Activated naive CD8-positive, alpha-beta T cell (primary cell): ENCODE data around the gene GNA14.

Experiments used
- H3K27ac Mint-ChIP-seq: one replicate; pipeline ENCODE4 v1.8.0; 2021; ENCODE audit warnings: mixed read lengths
- H3K27me3 Mint-ChIP-seq: one replicate; pipeline ENCODE4 v1.8.0; 2021; ENCODE audit warnings: mixed read lengths
- H3K36me3 Mint-ChIP-seq: one replicate; pipeline ENCODE4 v1.8.0; 2021; ENCODE audit warnings: mixed read lengths
- H3K4me1 Mint-ChIP-seq: one replicate; pipeline ENCODE4 v1.8.0; 2021; ENCODE audit warnings: low read depth, mixed read lengths
- H3K4me3 Mint-ChIP-seq: one replicate; pipeline ENCODE4 v1.8.0; 2021; ENCODE audit warnings: mild to moderate bottlenecking, mixed read lengths
- H3K9me3 Mint-ChIP-seq: one replicate; pipeline ENCODE4 v1.8.0; 2021; ENCODE audit warnings: low read depth, mixed read lengths

The GNA14 gene

DNA sequence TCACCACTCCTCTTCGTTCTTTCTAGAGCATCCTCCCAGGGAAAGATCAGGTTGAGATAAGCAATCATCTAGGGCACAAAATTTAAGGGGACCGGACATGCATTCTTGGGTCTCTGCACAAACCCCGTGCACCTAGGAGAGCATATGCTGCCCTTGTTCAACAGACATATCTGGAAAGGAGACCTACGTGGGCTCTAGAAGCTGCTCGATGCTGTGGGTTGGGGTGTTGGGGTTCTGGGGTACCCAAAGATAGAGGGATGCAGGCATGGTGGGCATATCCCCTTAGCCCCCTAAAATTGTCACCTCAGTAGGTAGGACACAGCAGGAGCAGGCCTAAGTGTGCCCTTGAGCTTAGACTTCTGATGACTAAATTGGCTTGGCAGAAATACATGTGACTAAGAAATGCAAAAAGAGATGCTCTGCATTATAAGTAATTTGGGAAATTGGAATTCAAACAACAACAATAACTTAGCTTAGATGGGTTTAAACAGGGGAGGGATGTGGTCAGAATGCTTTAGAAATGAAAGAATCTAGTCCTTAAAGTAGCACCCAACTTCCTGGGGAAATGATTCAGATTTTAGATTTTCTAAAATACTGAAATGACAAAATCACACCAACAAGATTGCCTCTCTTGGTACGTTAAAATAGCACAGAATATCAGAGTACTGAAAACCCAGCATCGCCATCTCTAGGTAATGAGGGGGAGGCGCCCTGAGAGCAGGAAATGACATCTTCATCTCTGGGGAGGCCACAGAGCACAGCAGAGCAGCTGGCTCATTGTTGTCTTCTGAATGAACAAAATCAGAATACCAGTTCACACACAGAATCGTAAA, 172.3 kb downstream of the GNA14 start:
- peaks cover 4% of the 10 kb centered on the region for H3K36me3 Mint-ChIP-seq
- no peaks in the 10 kb centered on the region for H3K9me3 Mint-ChIP-seq
- peaks cover 24% of the 10 kb centered on the region for H3K4me1 Mint-ChIP-seq
- no peaks in the 10 kb centered on the region for H3K27me3 Mint-ChIP-seq
- H3K4me3 Mint-ChIP-seq = peak overlapping the region; percentile 57
- peak overlapping the region; percentile 86 for H3K27ac Mint-ChIP-seq

GRCh38 chr9:77474936-77475335, 173.2 kb downstream of the GNA14 start:
- Mint-ChIP-seq H3K27ac (peak overlapping the region; percentile 86), H3K9me3 (no peaks in the 10 kb centered on the region), H3K27me3 (no peaks in the 10 kb centered on the region), H3K4me1 (peaks cover 24% of the 10 kb centered on the region), H3K36me3 (peaks cover 4% of the 10 kb centered on the region), H3K4me3 (no peak overlapping the region)

GRCh38 chr9:77472646-77473045, 175.5 kb downstream of the GNA14 start:
- H3K27me3 Mint-ChIP-seq = no peaks in the 10 kb centered on the region
- peaks cover 24% of the 10 kb centered on the region for H3K4me1 Mint-ChIP-seq
- no peaks in the 10 kb centered on the region for H3K9me3 Mint-ChIP-seq
- no peak overlapping the region for H3K27ac Mint-ChIP-seq
- H3K36me3 Mint-ChIP-seq = peaks cover 2% of the 10 kb centered on the region
- no peak overlapping the region for H3K4me3 Mint-ChIP-seq

DNA sequence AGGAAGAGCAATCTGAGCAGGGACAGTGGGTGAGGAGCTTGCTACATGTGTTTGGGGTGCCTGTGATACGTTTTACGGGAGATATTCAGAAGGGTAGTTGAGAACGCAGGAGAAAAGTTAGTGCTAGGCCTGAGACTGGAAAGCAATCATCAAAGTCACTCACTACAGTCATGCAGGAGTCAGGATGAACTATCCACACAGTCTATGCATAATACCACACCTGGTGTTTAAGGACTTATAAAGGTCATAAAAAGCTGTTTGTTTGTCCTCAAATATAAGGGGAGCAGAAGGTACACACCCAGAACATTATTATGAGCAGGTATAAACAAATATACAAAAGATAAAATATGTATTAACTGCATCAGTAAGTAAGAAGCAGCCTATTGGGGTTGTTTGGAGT, 176.6 kb downstream of the GNA14 start:
- no peaks in the 10 kb centered on the region for H3K27me3 Mint-ChIP-seq
- H3K27ac Mint-ChIP-seq = no peak overlapping the region
- no peak overlapping the region for H3K4me3 Mint-ChIP-seq
- no peaks in the 10 kb centered on the region for H3K9me3 Mint-ChIP-seq
- peaks cover 2% of the 10 kb centered on the region for H3K36me3 Mint-ChIP-seq
- H3K4me1 Mint-ChIP-seq = peaks cover 14% of the 10 kb centered on the region

GRCh38 chr9:77469515-77470231, 178.4 kb downstream of the GNA14 start:
- no peak overlapping the region for H3K4me3 Mint-ChIP-seq
- no peak overlapping the region for H3K27ac Mint-ChIP-seq
- peaks cover 2% of the 10 kb centered on the region for H3K36me3 Mint-ChIP-seq
- H3K4me1 Mint-ChIP-seq = no peaks in the 10 kb centered on the region
- no peaks in the 10 kb centered on the region for H3K9me3 Mint-ChIP-seq
- no peaks in the 10 kb centered on the region for H3K27me3 Mint-ChIP-seq

DNA sequence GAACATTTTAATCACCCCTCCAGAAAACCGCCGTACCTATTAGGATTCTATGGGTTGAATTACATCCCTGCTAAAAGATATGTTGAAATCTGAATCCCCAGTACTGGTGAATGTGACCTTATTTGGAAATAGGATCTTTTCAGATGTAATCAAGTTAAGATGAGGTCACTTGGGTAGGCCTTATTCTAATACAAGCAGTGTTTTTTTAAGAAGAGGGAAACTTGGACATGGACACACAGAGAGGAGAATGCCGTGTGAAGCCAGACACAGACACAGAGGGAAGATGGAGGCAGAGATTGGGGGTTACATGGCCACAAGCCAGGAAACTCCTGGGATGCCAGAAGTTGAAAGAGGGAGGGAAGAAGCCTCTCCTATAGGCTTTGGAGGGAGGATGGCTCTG, 183.5 kb downstream of the GNA14 start:
- Mint-ChIP-seq H3K36me3 (no peaks in the 10 kb centered on the region), H3K27me3 (no peaks in the 10 kb centered on the region)

DNA sequence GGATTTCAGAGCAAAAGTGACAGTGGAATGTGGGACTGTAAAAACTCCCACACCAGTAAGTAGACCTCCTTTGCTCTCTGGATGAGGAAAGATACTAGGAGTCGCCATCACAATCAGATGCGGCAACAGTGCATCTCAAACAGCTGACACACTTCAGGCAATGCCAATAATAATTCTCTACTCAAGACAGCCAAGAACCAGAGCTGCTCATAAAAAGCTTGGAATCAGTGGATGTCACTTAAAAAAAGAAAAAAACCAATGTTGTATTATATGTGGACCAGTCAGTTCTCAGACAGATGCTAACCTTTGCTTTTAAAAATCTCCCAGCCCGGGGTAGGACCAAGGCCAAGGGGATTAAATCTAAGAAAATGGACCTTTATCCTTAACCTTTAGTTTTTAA, 185.0 kb downstream of the GNA14 start:
- Mint-ChIP-seq H3K9me3 (no peaks in the 10 kb centered on the region), H3K27ac (no peak overlapping the region), H3K36me3 (no peaks in the 10 kb centered on the region), H3K4me1 (no peaks in the 10 kb centered on the region), H3K4me3 (no peak overlapping the region), H3K27me3 (no peaks in the 10 kb centered on the region)

More for the DNA sequence above, 183.5 kb downstream of the GNA14 start:
- Mint-ChIP-seq H3K27ac (no peak overlapping the region), H3K4me1 (no peaks in the 10 kb centered on the region), H3K4me3 (no peak overlapping the region), H3K9me3 (no peaks in the 10 kb centered on the region)

DNA sequence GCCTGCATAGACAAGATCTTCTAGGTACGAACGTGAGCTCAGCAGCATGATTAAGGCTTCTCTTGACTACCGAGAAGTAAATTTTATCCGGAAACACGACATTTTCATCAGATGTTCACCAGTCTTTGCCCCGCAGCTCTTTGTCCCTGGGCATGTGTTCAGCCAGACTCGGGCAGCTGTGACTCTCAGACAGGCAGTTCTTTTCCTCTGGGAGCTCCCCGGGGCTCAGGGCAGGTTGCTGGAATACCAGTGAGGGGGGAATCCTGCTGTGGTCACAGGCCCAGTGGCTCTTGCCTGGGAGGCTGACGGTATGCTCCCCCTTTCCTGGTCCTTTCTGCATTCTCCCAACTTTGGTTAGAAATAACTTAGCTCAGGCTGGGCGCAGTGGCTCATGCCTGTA, 186.1 kb downstream of the GNA14 start:
- Mint-ChIP-seq H3K4me1 (peaks cover 3% of the 10 kb centered on the region), H3K9me3 (no peaks in the 10 kb centered on the region), H3K36me3 (no peaks in the 10 kb centered on the region), H3K27me3 (no peaks in the 10 kb centered on the region), H3K4me3 (no peak overlapping the region), H3K27ac (no peak overlapping the region)

- Mint-ChIP-seq H3K9me3 (no peaks in the 10 kb centered on the region), H3K27me3 (no peaks in the 10 kb centered on the region), H3K4me1 (peaks cover 5% of the 10 kb centered on the region), H3K36me3 (no peaks in the 10 kb centered on the region), H3K27ac (no peak overlapping the region), H3K4me3 (no peak overlapping the region)
These were observed 187.2 kb downstream of the GNA14 start for GRCh38 chr9:77460938-77461337.

DNA sequence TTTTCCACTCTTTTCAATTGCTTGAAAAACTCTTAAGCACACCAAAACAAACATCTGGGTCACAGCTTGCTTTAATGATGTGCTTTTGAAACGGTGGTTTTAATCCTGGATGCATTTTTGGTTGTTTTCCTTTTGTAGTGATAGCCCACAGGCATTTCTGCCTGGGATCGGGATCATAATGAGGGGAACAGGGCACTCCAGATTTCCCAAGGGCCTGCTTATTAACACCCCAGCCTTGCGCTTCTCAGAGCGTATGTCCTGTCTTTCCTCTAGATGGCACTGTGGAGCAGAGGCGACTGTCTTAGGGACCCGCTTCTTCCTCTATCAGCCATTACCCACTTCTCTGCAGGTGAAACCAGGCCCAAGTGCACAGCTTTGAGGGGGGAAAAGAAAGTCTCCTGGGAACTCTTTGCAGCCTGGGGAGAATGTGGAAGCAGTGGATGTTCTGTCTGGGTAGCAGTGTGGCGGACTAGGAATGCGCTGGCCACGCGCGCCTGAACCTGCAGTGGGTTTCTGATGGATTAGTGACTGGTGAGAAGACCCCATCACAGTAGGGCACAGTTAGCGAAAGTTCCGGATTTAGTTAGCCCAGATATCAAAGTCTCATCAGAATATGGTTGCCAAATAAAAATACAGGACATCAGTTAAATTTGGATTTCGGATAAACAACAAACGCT, 190.1 kb downstream of the GNA14 start:
- Mint-ChIP-seq H3K4me3 (no peak overlapping the region), H3K4me1 (peaks cover 14% of the 10 kb centered on the region), H3K36me3 (no peaks in the 10 kb centered on the region), H3K27ac (no peak overlapping the region), H3K9me3 (no peaks in the 10 kb centered on the region), H3K27me3 (no peaks in the 10 kb centered on the region)

DNA sequence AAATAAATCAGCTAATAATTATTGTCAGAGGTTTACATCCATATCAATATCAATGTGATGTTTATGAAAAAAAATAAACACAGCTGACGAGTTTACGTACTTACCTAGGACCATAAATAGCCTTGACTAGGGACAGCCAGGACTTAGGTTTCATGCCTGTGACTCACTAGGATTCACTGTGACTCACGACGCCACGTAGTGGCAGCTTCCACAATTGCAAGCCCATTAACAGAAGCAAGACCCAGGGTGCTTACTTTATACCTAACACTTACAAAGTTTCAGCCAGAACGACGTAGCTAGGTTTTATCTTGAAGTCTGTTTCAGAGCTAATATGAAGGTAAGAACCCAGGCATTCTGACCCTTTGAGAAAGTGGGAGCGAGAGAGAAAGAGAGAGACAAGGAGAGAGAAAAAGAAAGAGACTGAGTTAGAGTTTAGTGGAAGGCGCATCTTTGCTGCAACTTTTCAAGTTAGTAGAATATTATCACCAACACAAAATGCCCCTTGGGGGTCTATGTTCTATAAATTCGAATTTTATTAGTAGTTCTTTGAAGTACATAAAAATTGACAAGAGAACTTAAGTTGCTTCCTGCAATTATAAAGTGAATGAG, 191.2 kb downstream of the GNA14 start:
- Mint-ChIP-seq H3K36me3 (no peaks in the 10 kb centered on the region), H3K27me3 (no peaks in the 10 kb centered on the region), H3K4me1 (peaks cover 14% of the 10 kb centered on the region), H3K4me3 (no peak overlapping the region), H3K9me3 (no peaks in the 10 kb centered on the region), H3K27ac (no peak overlapping the region)

- no peak overlapping the region for H3K27ac Mint-ChIP-seq
- no peaks in the 10 kb centered on the region for H3K9me3 Mint-ChIP-seq
- no peaks in the 10 kb centered on the region for H3K36me3 Mint-ChIP-seq
- H3K4me1 Mint-ChIP-seq = peaks cover 14% of the 10 kb centered on the region
- peaks cover 1% of the 10 kb centered on the region for H3K27me3 Mint-ChIP-seq
- H3K4me3 Mint-ChIP-seq = no peak overlapping the region
These were observed 192.7 kb downstream of the GNA14 start for GRCh38 chr9:77455312-77455927.

GRCh38 chr9:77454663-77455062, 193.5 kb downstream of the GNA14 start:
- peak overlapping the region; percentile 16 for H3K27ac Mint-ChIP-seq
- H3K36me3 Mint-ChIP-seq = no peaks in the 10 kb centered on the region
- peaks cover 1% of the 10 kb centered on the region for H3K27me3 Mint-ChIP-seq
- peaks cover 14% of the 10 kb centered on the region for H3K4me1 Mint-ChIP-seq
- H3K9me3 Mint-ChIP-seq = no peaks in the 10 kb centered on the region
- no peak overlapping the region for H3K4me3 Mint-ChIP-seq

GRCh38 chr9:77453825-77454647, 194.1 kb downstream of the GNA14 start:
- Mint-ChIP-seq H3K27ac (no peak overlapping the region), H3K4me3 (peak overlapping the region; percentile 80), H3K9me3 (no peaks in the 10 kb centered on the region), H3K36me3 (no peaks in the 10 kb centered on the region), H3K4me1 (peaks cover 14% of the 10 kb centered on the region), H3K27me3 (peaks cover 3% of the 10 kb centered on the region)
